ENCODE measurements around the gene ZBTB26. TPM values are rescaled to one million over a fixed set of nuclear protein-coding genes. Genes with fewer than 3 reads are reported as not detected.

ZBTB26 gene
- 1 to 10 TPM; 2.9 to 3.5 (median 3.2) TPM for total RNA-seq

DNA sequence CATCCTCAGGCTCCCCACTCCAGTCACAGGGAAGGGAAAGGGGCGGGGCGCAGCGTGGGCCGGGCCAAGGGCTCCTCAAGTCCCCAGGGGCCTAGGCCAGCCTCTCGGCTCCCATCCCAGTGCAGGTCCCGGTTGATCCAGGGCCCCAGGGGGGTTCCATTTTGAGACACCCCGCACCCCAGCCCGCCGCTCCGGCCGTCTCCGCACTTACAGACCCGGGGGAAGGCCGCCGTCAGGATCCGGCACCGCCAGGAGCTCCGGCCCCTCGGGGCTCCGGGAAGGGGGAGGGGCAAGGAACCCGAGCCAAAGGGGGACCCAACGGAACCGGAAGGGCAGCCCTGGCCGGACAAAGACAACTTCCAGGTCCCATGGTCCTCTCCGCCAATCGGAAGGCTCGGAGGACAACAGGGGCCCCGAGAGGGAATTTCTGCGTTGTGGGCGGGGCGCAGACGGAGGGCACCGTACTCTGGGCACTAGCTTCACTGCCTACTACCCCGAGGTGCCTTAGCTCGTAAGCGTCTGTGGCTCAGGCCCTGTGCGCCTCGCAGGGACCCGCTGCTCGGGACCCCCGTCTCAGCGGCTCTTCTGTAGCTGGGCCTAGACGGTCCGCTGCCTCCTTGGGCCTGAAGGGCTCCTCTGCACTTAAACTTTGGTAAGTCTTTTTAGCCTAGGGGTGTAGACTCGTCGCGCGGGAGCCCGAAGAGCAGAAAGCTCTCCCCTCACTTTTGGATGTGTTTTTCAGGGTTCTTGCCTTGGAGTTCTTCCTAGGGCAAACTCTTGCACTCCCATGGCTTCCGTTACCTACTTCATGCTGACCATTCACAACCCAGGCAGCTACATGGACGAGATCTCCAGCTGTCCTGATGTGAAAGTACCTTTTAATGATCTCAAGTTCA, at the start of gene ZBTB26:
Gene ZBTB26, minus strand, starts transcription at position 287 of the 896 bp plus-strand sequence. CDS start 11,578 bp downstream, outside the sequence.
- Mint-ChIP-seq H3K9me3 (no peaks in the 10 kb centered on the region), H3K4me3 (no peak within 1 kb of the TSS), H3K36me3 (ENCODE audit: insufficient read depth) (peaks cover under 1% of the 10 kb centered on the region)

DNA sequence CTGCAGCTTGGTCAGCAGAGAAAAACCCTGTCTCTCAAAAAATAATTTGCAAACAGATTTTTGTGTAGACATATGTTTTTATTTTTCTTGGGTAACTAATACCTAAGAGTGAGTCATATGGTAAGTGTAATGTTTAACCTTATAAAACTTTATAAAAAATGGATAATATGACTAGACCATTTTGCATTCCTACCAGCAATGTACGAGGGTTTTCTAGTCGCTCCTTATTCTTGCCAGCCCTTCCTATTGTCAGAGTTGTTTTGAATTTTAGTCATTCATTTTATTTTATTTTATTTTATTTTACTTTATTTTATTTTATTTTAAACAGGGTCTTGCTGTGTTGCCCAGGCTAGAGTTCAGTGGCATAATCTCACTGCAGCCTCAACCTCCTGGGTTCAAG, 47.3 kb upstream of the ZBTB26 start:
- ATAC-seq, result no peak

More for the DNA sequence above, at the start of gene ZBTB26:
- Mint-ChIP-seq H3K4me1 (ENCODE audit: low read depth) (peaks cover 16% of the 10 kb centered on the region), H3K27me3 (ENCODE audit: low read depth) (no peaks in the 10 kb centered on the region)
- ATAC-seq (peak; percentile 99), DNase-seq (peak; percentile 82)

DNA sequence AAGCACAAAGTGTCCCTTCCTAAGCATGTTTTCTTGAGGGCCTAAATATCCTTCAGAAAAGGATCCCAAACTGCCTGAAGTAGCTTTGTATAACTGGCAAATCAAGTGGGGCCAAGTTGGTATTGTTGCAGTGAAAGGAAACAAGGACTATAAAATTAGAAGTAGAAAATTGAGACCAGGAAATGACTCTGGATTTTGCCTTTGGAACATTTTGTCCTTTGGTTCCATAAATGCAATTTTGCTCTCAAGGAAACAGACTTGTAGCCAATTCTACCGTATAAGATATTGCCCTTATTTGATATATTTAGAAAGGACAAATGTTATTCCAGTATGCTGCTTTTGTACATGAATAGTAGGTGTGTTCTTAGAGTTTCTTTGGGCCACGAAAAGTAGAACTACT, 43.9 kb upstream of the ZBTB26 start:
- peaks cover 3% of the 10 kb centered on the region for H3K4me1 Mint-ChIP-seq (ENCODE audit: low read depth)
- H3K27me3 Mint-ChIP-seq (ENCODE audit: low read depth), result no peaks in the 10 kb centered on the region
- H3K36me3 Mint-ChIP-seq (ENCODE audit: insufficient read depth), result peaks cover 40% of the 10 kb centered on the region
- ATAC-seq, result no peak
- no peak overlapping the region for H3K4me3 Mint-ChIP-seq
- no peaks in the 10 kb centered on the region for H3K9me3 Mint-ChIP-seq
- no peak for DNase-seq

More for the DNA sequence above, 47.3 kb upstream of the ZBTB26 start:
- H3K4me3 Mint-ChIP-seq, result no peak overlapping the region
- DNase-seq, result no peak
- no peaks in the 10 kb centered on the region for H3K27me3 Mint-ChIP-seq (ENCODE audit: low read depth)
- peaks cover 7% of the 10 kb centered on the region for H3K4me1 Mint-ChIP-seq (ENCODE audit: low read depth)
- H3K36me3 Mint-ChIP-seq (ENCODE audit: insufficient read depth), result peaks cover 20% of the 10 kb centered on the region
- no peaks in the 10 kb centered on the region for H3K9me3 Mint-ChIP-seq

DNA sequence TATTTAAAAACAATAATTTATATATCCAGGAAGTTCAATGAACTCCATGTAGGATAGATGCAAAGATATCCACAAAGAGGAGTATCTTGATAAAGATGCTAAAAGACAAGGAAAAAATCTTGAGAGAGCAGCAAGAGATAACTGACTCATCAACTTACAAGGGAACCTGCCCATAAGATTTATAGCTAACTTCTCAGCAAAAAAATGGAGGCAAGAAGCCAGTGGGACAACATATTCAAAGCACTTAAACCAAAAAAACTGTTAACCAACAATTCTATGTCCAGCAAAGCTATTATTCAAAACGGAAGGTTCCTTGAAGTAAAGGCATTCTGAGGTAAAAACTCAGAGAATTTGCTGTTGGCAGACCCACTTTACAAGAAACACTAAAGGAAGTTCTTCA, 29.8 kb upstream of the ZBTB26 start:
- Mint-ChIP-seq H3K4me3 (no peak overlapping the region), H3K9me3 (peaks cover 6% of the 10 kb centered on the region), H3K36me3 (ENCODE audit: insufficient read depth) (peaks cover 34% of the 10 kb centered on the region), H3K4me1 (ENCODE audit: low read depth) (no peaks in the 10 kb centered on the region), H3K27me3 (ENCODE audit: low read depth) (no peaks in the 10 kb centered on the region)
- ATAC-seq, result no peak
- DNase-seq, result no peak

- Mint-ChIP-seq H3K4me1 (ENCODE audit: low read depth) (peaks cover 17% of the 10 kb centered on the region), H3K27me3 (ENCODE audit: low read depth) (no peaks in the 10 kb centered on the region), H3K9me3 (peaks cover 5% of the 10 kb centered on the region), H3K36me3 (ENCODE audit: insufficient read depth) (peaks cover 23% of the 10 kb centered on the region), H3K4me3 (no peak overlapping the region)
- no peak for ATAC-seq
- no peak for DNase-seq
These were observed 24.6 kb upstream of the ZBTB26 start for GRCh38 chr9:122955961-122956360.

DNA sequence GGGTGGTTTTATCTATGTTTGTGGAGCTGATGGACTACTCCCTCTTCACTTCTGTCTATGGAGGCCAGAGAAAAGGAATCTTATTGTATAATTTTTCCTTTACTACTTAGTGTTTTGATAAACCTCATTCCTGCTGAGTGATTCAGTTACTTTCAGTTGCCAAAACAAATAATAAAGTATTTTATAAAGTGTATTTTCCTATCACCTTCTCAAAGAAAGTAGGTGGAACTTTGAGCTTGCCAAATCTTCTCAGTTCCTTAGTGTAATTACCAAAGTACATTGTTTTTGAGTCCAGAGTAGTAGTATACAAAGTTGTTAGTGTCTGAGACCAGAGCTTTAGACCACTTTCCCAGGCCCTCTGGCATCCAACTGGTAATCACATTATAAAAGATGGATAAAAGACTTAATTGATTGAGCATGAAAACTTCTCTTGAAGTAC, 23.0 kb upstream of the ZBTB26 start:
- H3K4me3 Mint-ChIP-seq, result no peak overlapping the region
- H3K27me3 Mint-ChIP-seq (ENCODE audit: low read depth), result no peaks in the 10 kb centered on the region
- no peaks in the 10 kb centered on the region for H3K9me3 Mint-ChIP-seq
- H3K4me1 Mint-ChIP-seq (ENCODE audit: low read depth), result peaks cover 27% of the 10 kb centered on the region
- peaks cover 10% of the 10 kb centered on the region for H3K36me3 Mint-ChIP-seq (ENCODE audit: insufficient read depth)
- no peak for ATAC-seq
- DNase-seq, result no peak

- Mint-ChIP-seq H3K27me3 (ENCODE audit: low read depth) (no peaks in the 10 kb centered on the region), H3K4me1 (ENCODE audit: low read depth) (peaks cover 48% of the 10 kb centered on the region), H3K36me3 (ENCODE audit: insufficient read depth) (peaks cover 10% of the 10 kb centered on the region), H3K9me3 (no peaks in the 10 kb centered on the region), H3K4me3 (no peak overlapping the region)
- ATAC-seq (no peak), DNase-seq (no peak)
These were observed 19.7 kb upstream of the ZBTB26 start for GRCh38 chr9:122951056-122951455.

DNA sequence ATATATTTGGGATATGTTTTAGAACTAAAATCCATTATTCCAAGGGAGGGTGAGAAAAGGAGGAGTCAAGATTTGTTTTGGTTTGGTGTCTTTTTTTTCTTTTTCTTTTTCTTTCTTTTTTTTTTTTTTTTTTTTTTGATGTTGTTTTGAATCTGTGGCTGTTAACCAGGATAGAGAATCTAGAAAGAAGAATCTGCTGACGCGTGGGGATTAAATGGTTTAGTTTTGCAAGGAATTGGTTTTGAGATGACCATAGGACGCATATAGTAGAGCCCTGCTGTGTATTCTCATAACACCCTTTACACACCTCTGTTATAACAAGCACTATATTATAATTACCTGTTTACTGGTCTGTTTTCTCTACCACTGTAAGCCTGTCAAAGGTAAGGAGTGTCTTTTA, 19.0 kb upstream of the ZBTB26 start:
- DNase-seq, result no peak
- Mint-ChIP-seq H3K4me1 (ENCODE audit: low read depth) (peaks cover 51% of the 10 kb centered on the region), H3K36me3 (ENCODE audit: insufficient read depth) (peaks cover 10% of the 10 kb centered on the region), H3K27me3 (ENCODE audit: low read depth) (no peaks in the 10 kb centered on the region), H3K4me3 (no peak overlapping the region), H3K9me3 (no peaks in the 10 kb centered on the region)
- no peak for ATAC-seq

GRCh38 chr9:122949696-122950095, 18.4 kb upstream of the ZBTB26 start:
- no peak overlapping the region for H3K4me3 Mint-ChIP-seq
- peaks cover 46% of the 10 kb centered on the region for H3K4me1 Mint-ChIP-seq (ENCODE audit: low read depth)
- H3K9me3 Mint-ChIP-seq, result no peaks in the 10 kb centered on the region
- DNase-seq (no peak), ATAC-seq (no peak)
- H3K27me3 Mint-ChIP-seq (ENCODE audit: low read depth), result no peaks in the 10 kb centered on the region
- H3K36me3 Mint-ChIP-seq (ENCODE audit: insufficient read depth), result peaks cover 10% of the 10 kb centered on the region

GRCh38 chr9:122948313-122948712, 17.0 kb upstream of the ZBTB26 start:
- Mint-ChIP-seq H3K4me1 (ENCODE audit: low read depth) (peaks cover 42% of the 10 kb centered on the region), H3K9me3 (no peaks in the 10 kb centered on the region)

DNA sequence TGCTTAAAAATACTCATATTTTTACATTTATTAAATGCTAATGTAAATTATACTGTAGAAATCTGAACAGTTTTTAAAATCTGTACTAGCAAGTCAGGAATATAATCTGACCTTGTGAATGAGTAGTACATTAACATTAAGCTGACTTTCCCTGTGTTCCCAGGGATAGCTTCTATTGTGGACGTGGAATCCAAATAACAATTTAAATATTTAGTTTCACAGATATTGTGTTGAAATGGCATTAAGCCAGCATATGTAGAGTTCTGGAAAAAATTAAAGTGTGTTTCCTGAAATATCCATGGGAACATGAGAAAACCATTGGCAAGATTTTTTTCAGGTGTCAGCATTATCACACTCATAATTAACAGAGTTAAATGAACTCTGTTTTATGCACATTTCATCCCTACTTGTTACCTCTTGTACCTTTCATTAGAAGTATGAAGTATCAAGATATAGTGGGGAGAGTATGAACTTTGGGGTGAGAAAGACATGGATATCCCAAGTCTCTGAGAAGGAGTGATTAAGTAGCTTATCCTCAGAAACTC, 15.2 kb upstream of the ZBTB26 start:
- no peaks in the 10 kb centered on the region for H3K27me3 Mint-ChIP-seq (ENCODE audit: low read depth)
- peaks cover 10% of the 10 kb centered on the region for H3K36me3 Mint-ChIP-seq (ENCODE audit: insufficient read depth)
- no peak overlapping the region for H3K4me3 Mint-ChIP-seq
- H3K4me1 Mint-ChIP-seq (ENCODE audit: low read depth), result peaks cover 50% of the 10 kb centered on the region
- no peaks in the 10 kb centered on the region for H3K9me3 Mint-ChIP-seq
- DNase-seq (no peak), ATAC-seq (no peak)

More at GRCh38 chr9:122948313-122948712, 17.0 kb upstream of the ZBTB26 start:
- ATAC-seq, result peak; percentile 75 to 87
- H3K27me3 Mint-ChIP-seq (ENCODE audit: low read depth), result no peaks in the 10 kb centered on the region
- DNase-seq, result no peak
- H3K4me3 Mint-ChIP-seq, result peak overlapping the region; percentile 35
- peaks cover 10% of the 10 kb centered on the region for H3K36me3 Mint-ChIP-seq (ENCODE audit: insufficient read depth)

- H3K36me3 Mint-ChIP-seq (ENCODE audit: insufficient read depth), result peaks cover 8% of the 10 kb centered on the region
- H3K4me1 Mint-ChIP-seq (ENCODE audit: low read depth), result peaks cover 51% of the 10 kb centered on the region
- H3K4me3 Mint-ChIP-seq, result no peak overlapping the region
- ATAC-seq (no peak), DNase-seq (no peak)
- no peaks in the 10 kb centered on the region for H3K9me3 Mint-ChIP-seq
- no peaks in the 10 kb centered on the region for H3K27me3 Mint-ChIP-seq (ENCODE audit: low read depth)
These were observed 13.9 kb upstream of the ZBTB26 start for GRCh38 chr9:122944960-122945888.

DNA sequence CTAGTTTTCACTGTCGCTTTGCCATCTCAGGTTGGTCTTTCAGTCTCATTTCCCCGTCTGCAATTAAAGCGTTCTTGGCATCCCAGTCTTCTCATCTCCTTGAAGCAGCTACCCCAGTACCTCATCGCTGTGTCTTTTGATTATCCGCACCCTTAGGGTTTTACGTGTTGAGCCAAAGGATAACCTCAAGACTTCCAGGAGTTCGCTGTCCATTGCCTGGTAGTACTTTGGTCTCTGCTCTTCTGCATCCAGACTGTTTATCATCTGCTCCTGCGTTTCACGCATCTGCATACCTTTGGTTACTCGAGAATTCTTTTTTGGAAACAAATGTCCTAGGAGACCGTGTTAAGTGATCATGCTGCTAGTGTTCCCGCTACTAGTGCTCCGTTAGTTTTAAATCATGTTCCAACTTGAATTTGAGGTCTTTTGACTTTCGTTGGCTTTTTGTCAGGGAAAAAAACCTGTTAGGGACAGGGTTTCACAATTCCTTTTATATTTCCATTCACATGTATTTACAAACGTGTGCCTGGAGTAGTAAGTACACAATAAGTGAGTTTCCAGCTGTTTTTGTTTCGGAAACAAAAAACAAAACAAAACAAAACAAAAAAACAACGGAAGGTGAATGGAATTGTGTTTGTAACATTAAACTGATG, 10.4 kb upstream of the ZBTB26 start:
- Mint-ChIP-seq H3K36me3 (ENCODE audit: insufficient read depth) (peaks cover 4% of the 10 kb centered on the region), H3K4me1 (ENCODE audit: low read depth) (peaks cover 26% of the 10 kb centered on the region), H3K4me3 (peak overlapping the region; percentile 89), H3K27me3 (ENCODE audit: low read depth) (no peaks in the 10 kb centered on the region), H3K9me3 (no peaks in the 10 kb centered on the region)
- no peak for DNase-seq
- no peak for ATAC-seq

All from activated T-cell treated with anti-CD3 and anti-CD28 coated beads, Interleukin-2, amount 50 U/mL, for 4 hours (primary cell).